SU-DHL-6 (cell line): ENCODE results near the gene CCL13.

ENCODE experiments used
- H2AFZ ChIP-seq: fragments of 200-600 bp; sonication (generic); 2 replicates; pipeline ENCODE4 v1.6.1; 2014; ENCODE audit warnings: low read depth, mild to moderate bottlenecking, moderate library complexity, mixed read lengths, antibody characterized with exemption, low read length; ENCODE audit not compliant: severe bottlenecking
- H3F3A ChIP-seq: fragments of 200-600 bp; shearing (Covaris generic); 2 replicates; pipeline ENCODE4 v1.6.0; 2016; ENCODE audit warnings: antibody characterized with exemption, mild to moderate bottlenecking; ENCODE audit not compliant: insufficient read depth
- H3K27ac ChIP-seq: fragments of 200-600 bp; sonication (generic); 2 replicates; pipeline ENCODE4 v1.5.1; 2016; ENCODE audit warnings: low read depth, mild to moderate bottlenecking, low read length, moderate library complexity, mixed read lengths
- H3K27me3 ChIP-seq: fragments of 200-600 bp; sonication (generic), shearing (Covaris generic); 2 replicates; pipeline ENCODE4 v1.6.0; 2014; ENCODE audit warnings: mild to moderate bottlenecking, low read length
- H3K36me3 ChIP-seq: fragments of 200-600 bp; sonication (generic); 2 replicates; pipeline ENCODE4 v1.6.1; 2014; ENCODE audit warnings: mild to moderate bottlenecking, low read length, mixed read lengths
- H3K4me2 ChIP-seq: fragments of 300-600, 200-600 bp; shearing (Covaris generic), sonication (generic); 2 replicates; pipeline ENCODE4 v1.6.0; 2014; ENCODE audit warnings: low read length, low read depth, mild to moderate bottlenecking; ENCODE audit not compliant: poor library complexity, severe bottlenecking
- H3K4me3 ChIP-seq: fragments of 200-600 bp; sonication (generic); 2 replicates; pipeline ENCODE4 v1.5.1; 2014; ENCODE audit warnings: antibody characterized with exemption, low read length, mild to moderate bottlenecking, mixed read lengths; ENCODE audit not compliant: insufficient read depth, poor library complexity, severe bottlenecking
- H3K79me2 ChIP-seq: fragments of 200-600 bp; sonication (generic); 2 replicates; pipeline ENCODE4 v1.6.1; 2014; ENCODE audit warnings: mild to moderate bottlenecking, low read length, moderate library complexity; ENCODE audit not compliant: insufficient read depth
- H3K9ac ChIP-seq: fragments of 200-600 bp; sonication (generic); 2 replicates; pipeline ENCODE4 v1.7.0; 2014; ENCODE audit warnings: mild to moderate bottlenecking, low read length
- H3K9me2 ChIP-seq: fragments of 200-600 bp; sonication (generic); replicated peaks from 2 replicates; pipeline ENCODE4 v1.6.1; 2014; ENCODE audit warnings: low read length; ENCODE audit not compliant: insufficient read depth
- H3K9me3 ChIP-seq: fragments of 200-600 bp; sonication (generic); 2 replicates; pipeline ENCODE4 v1.6.1; 2014; ENCODE audit warnings: low read length, mixed read lengths; ENCODE audit not compliant: insufficient read depth
- H4K20me1 ChIP-seq: fragments of 200-600 bp; sonication (generic); 2 replicates; pipeline ENCODE4 v1.6.1; 2014; ENCODE audit warnings: low read depth, mild to moderate bottlenecking, antibody characterized with exemption, low read length, moderate library complexity, mixed read lengths
- CTCF ChIP-seq: fragments of 200-600 bp; sonication (generic); IDR thresholded peaks from one replicate; pipeline ENCODE4 v1.5.1; 2017; ENCODE audit warnings: antibody characterized with exemption, mild to moderate bottlenecking, low read length, moderate library complexity; ENCODE audit not compliant: insufficient read depth, poor library complexity, severe bottlenecking
- EZH2phosphoT487 ChIP-seq: fragments of 200-600 bp; sonication (generic), shearing (Covaris generic); conservative IDR thresholded peaks from 2 replicates; pipeline ENCODE4 v1.6.1; 2018; ENCODE audit warnings: mild to moderate bottlenecking, antibody characterized with exemption, low read length, moderate library complexity, mixed read lengths

CCL13 gene

GRCh38 chr17:34387566-34387965 lies 31.3 kb downstream of the CCL13 start:
- Histone ChIP-seq H3K4me3 (no peak overlapping the region), H3K9ac (no peak overlapping the region), H3K9me3 (no peaks in the 10 kb centered on the region), H3K36me3 (no peaks in the 10 kb centered on the region), H3K4me2 (no peak overlapping the region), H3K9me2 (no peaks in the 10 kb centered on the region), H3K27ac (no peak overlapping the region), H3F3A (no peaks in the 10 kb centered on the region), H2AFZ (no peak overlapping the region), H3K27me3 (no peaks in the 10 kb centered on the region), H4K20me1 (no peaks in the 10 kb centered on the region), H3K79me2 (no peaks in the 10 kb centered on the region)
- TF ChIP-seq EZH2phosphoT487: no peak
- TF ChIP-seq CTCF: no peak

GRCh38 chr17:34389126-34389750 lies 33.0 kb downstream of the CCL13 start:
- Histone ChIP-seq H3K27me3 (no peaks in the 10 kb centered on the region), H3K27ac (no peak overlapping the region), H3K4me3 (no peak overlapping the region), H3F3A (no peaks in the 10 kb centered on the region), H4K20me1 (no peaks in the 10 kb centered on the region), H3K9me3 (no peaks in the 10 kb centered on the region), H3K79me2 (no peaks in the 10 kb centered on the region), H3K9me2 (no peaks in the 10 kb centered on the region), H3K9ac (no peak overlapping the region), H3K36me3 (no peaks in the 10 kb centered on the region), H2AFZ (no peak overlapping the region), H3K4me2 (no peak overlapping the region)
- no peak for TF ChIP-seq CTCF
- TF ChIP-seq EZH2phosphoT487: no peak

GRCh38 chr17:34390649-34391048 lies 34.4 kb downstream of the CCL13 start:
- H3K9me3 ChIP-seq: no peaks in the 10 kb centered on the region
- no peaks in the 10 kb centered on the region for H3K27me3 ChIP-seq
- no peak for TF ChIP-seq CTCF
- no peak for TF ChIP-seq EZH2phosphoT487
- no peaks in the 10 kb centered on the region for H4K20me1 ChIP-seq
- no peaks in the 10 kb centered on the region for H3K36me3 ChIP-seq
- H2AFZ ChIP-seq: no peak overlapping the region
- no peak overlapping the region for H3K4me2 ChIP-seq
- no peaks in the 10 kb centered on the region for H3F3A ChIP-seq
- no peaks in the 10 kb centered on the region for H3K79me2 ChIP-seq
- no peak overlapping the region for H3K9ac ChIP-seq
- no peaks in the 10 kb centered on the region for H3K9me2 ChIP-seq
- H3K27ac ChIP-seq: no peak overlapping the region
- no peak overlapping the region for H3K4me3 ChIP-seq

- Histone ChIP-seq H3K4me2 (no peak overlapping the region), H3K79me2 (no peaks in the 10 kb centered on the region), H3K36me3 (no peaks in the 10 kb centered on the region), H2AFZ (no peak overlapping the region), H3K4me3 (no peak overlapping the region), H3F3A (no peaks in the 10 kb centered on the region), H3K9me3 (no peaks in the 10 kb centered on the region), H3K27ac (no peak overlapping the region), H3K9ac (no peak overlapping the region), H4K20me1 (no peaks in the 10 kb centered on the region), H3K9me2 (no peaks in the 10 kb centered on the region), H3K27me3 (no peaks in the 10 kb centered on the region)
- TF ChIP-seq CTCF (no peak), EZH2phosphoT487 (no peak)
Measured at GRCh38 chr17:34391241-34391640, 35.0 kb downstream of the CCL13 start.
